GM10266 (cell line): ENCODE measurements around the gene ADAMTS13.

Experiments used
- DNase-seq: peaks from one replicate; pipeline ENCODE4 v3.0.0; 2012; ENCODE audit errors: extremely low spot score
- CTCF ChIP-seq: IDR thresholded peaks from 2 replicates; pipeline ENCODE4 v1.5.1; 2012; ENCODE audit warnings: mild to moderate bottlenecking, low read depth; ENCODE audit not compliant: control insufficient read depth, insufficient read depth; ENCODE audit errors: missing control alignments

The ADAMTS13 gene

GRCh38 chr9:133396952-133397351, 25.2 kb upstream of the ADAMTS13 start:
- no peak for DNase-seq
- peak; percentile 37 for TF ChIP-seq CTCF

- TF ChIP-seq CTCF = no peak
- DNase-seq = no peak
Observed at GRCh38 chr9:133397370-133397769, 24.8 kb upstream of the ADAMTS13 start.

GRCh38 chr9:133397895-133398294, 24.3 kb upstream of the ADAMTS13 start:
- DNase-seq = no peak
- TF ChIP-seq CTCF = no peak

GRCh38 chr9:133400292-133400691, 21.9 kb upstream of the ADAMTS13 start:
- TF ChIP-seq CTCF = no peak
- no peak for DNase-seq

- TF ChIP-seq CTCF = no peak
- DNase-seq = no peak
Observed at GRCh38 chr9:133401588-133401987, 20.6 kb upstream of the ADAMTS13 start.

- no peak for DNase-seq
- TF ChIP-seq CTCF = no peak
Observed at GRCh38 chr9:133402689-133403088, 19.5 kb upstream of the ADAMTS13 start.

- no peak for DNase-seq
- peak; percentile 53 for TF ChIP-seq CTCF
Observed at GRCh38 chr9:133403766-133404453, 18.3 kb upstream of the ADAMTS13 start.
